ENCODE measurements around the gene MYPN.

Gene MYPN

GRCh38 chr10:68111584-68111983 is 2.3 kb downstream of the MYPN start:
- Mint-ChIP-seq H3K4me1 (peaks cover 37% of the 10 kb centered on the region), H3K27ac (peak overlapping the region in 1 of 3 experiments; percentile 27), H3K4me3 (peak overlapping the region in 2 of 3 experiments; percentile 71 to 86), H3K36me3 (ENCODE audit: low read depth) (no peaks in the 10 kb centered on the region), H3K9me3 (no peaks in the 10 kb centered on the region), H3K27me3 (ENCODE audit: low read depth) (no peaks in the 10 kb centered on the region)
- TF ChIP-seq, protein P1, sequence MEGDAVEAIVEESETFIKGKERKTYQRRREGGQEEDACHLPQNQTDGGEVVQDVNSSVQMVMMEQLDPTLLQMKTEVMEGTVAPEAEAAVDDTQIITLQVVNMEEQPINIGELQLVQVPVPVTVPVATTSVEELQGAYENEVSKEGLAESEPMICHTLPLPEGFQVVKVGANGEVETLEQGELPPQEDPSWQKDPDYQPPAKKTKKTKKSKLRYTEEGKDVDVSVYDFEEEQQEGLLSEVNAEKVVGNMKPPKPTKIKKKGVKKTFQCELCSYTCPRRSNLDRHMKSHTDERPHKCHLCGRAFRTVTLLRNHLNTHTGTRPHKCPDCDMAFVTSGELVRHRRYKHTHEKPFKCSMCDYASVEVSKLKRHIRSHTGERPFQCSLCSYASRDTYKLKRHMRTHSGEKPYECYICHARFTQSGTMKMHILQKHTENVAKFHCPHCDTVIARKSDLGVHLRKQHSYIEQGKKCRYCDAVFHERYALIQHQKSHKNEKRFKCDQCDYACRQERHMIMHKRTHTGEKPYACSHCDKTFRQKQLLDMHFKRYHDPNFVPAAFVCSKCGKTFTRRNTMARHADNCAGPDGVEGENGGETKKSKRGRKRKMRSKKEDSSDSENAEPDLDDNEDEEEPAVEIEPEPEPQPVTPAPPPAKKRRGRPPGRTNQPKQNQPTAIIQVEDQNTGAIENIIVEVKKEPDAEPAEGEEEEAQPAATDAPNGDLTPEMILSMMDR (IDR thresholded peaks at IDR 0.05; ENCODE audit: unreplicated experiment in 3 of 3): no peak

DNA sequence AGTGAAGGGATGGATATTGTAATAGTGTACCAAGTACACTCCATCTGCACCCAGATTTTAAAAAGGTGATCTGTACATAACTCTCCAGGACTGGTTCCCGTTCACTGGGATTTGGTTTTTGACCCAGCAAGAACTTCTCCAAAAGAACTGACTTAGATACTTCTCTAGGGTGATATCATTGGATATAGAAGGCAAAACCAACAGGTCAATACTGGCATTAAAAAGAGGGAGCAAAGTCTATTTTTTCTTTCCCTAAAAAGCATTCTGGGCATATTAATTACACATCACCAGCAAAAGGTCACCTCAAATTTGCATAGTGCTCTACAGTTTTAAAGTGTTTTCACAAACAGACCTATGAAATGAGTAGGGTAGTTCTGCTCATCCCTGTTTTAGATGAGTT is 3.5 kb downstream of the MYPN start:
- Mint-ChIP-seq H3K27ac (no peak overlapping the region), H3K9me3 (no peaks in the 10 kb centered on the region), H3K4me3 (peak overlapping the region in 1 of 3 experiments; percentile 86), H3K4me1 (peaks cover 30% of the 10 kb centered on the region), H3K27me3 (ENCODE audit: low read depth) (no peaks in the 10 kb centered on the region), H3K36me3 (ENCODE audit: low read depth) (no peaks in the 10 kb centered on the region)
- TF ChIP-seq, protein P1 (IDR thresholded peaks at IDR 0.05; ENCODE audit: unreplicated experiment in 3 of 3): no peak

DNA sequence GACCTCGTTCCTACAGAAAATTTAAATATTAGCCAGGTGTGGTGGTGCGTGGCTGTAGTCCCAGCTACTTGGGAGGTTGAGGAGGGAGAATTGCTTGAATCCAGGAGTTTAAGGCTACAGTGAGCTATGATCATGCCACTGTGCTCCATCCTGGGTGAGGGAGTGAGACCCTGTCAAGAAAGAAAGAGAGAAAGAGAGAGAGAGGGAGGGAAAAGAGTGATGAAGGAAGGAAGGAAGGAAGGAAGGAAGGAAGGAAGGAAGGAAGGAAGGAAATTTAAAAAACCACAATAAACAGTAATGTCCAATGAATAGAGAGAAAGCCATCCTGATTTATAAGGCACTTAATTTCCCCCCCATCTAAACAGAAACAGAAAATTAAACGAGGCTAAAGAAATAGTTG is 9.4 kb downstream of the MYPN start:
- H3K4me3 Mint-ChIP-seq: no peak overlapping the region

GRCh38 chr10:68121020-68121743 is 11.9 kb downstream of the MYPN start:
- H3K4me3 Mint-ChIP-seq: no peak overlapping the region
- H3K36me3 Mint-ChIP-seq (ENCODE audit: low read depth): no peaks in the 10 kb centered on the region
- TF ChIP-seq, protein P1 (IDR thresholded peaks at IDR 0.05; ENCODE audit: unreplicated experiment in 3 of 3): no peak
- peaks cover 18% of the 10 kb centered on the region for H3K4me1 Mint-ChIP-seq
- no peaks in the 10 kb centered on the region for H3K27me3 Mint-ChIP-seq (ENCODE audit: low read depth)
- H3K27ac Mint-ChIP-seq: no peak overlapping the region
- no peaks in the 10 kb centered on the region for H3K9me3 Mint-ChIP-seq

More for the DNA sequence above, 9.4 kb downstream of the MYPN start:
- Mint-ChIP-seq H3K27me3 (ENCODE audit: low read depth) (no peaks in the 10 kb centered on the region), H3K27ac (no peak overlapping the region), H3K36me3 (ENCODE audit: low read depth) (no peaks in the 10 kb centered on the region), H3K4me1 (peaks cover 20% of the 10 kb centered on the region), H3K9me3 (no peaks in the 10 kb centered on the region)
- TF ChIP-seq, protein P1 (IDR thresholded peaks at IDR 0.05; ENCODE audit: unreplicated experiment in 3 of 3): no peak

DNA sequence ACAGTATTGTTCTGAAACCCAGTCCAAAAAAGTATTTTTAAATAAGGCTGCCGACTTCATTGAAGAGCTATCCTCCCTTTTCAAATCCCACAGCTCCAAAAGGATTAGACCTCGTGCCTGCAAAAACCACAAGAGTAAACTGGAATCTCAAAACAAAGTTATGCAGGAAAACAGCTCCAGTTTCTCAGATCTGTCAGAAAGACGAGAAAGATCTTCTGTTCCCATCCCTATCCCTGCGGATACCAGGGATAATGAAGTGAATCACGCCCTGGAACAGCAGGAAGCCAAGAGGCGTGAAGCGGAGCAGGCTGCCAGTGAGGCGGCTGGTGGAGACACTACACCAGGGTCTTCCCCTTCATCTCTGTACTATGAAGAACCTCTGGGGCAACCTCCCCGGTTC is 12.6 kb downstream of the MYPN start:
- Mint-ChIP-seq H3K4me3 (no peak overlapping the region), H3K27me3 (ENCODE audit: low read depth) (no peaks in the 10 kb centered on the region)
- TF ChIP-seq, protein P1 (IDR thresholded peaks at IDR 0.05; ENCODE audit: unreplicated experiment in 3 of 3): no peak

GRCh38 chr10:68124718-68125117 is 15.4 kb downstream of the MYPN start:
- H3K9me3 Mint-ChIP-seq: no peaks in the 10 kb centered on the region
- H3K4me1 Mint-ChIP-seq: peaks cover 31% of the 10 kb centered on the region
- no peaks in the 10 kb centered on the region for H3K27me3 Mint-ChIP-seq (ENCODE audit: low read depth)
- TF ChIP-seq, protein P1 (IDR thresholded peaks at IDR 0.05; ENCODE audit: unreplicated experiment in 3 of 3): no peak
- no peak overlapping the region for H3K4me3 Mint-ChIP-seq
- no peaks in the 10 kb centered on the region for H3K36me3 Mint-ChIP-seq (ENCODE audit: low read depth)
- H3K27ac Mint-ChIP-seq: no peak overlapping the region

More for the DNA sequence above, 12.6 kb downstream of the MYPN start:
- Mint-ChIP-seq H3K27ac (no peak overlapping the region), H3K9me3 (no peaks in the 10 kb centered on the region), H3K36me3 (ENCODE audit: low read depth) (no peaks in the 10 kb centered on the region), H3K4me1 (peaks cover 24% of the 10 kb centered on the region)
